SK-N-SH treated with all-trans-retinoic acid at 6 μM for 48 hours (cell line): ENCODE measurements around the gene NLGN4X.

ENCODE experiments used
- ATAC-seq: fragments of 200-7000 bp; cut with Tn5 transposase; 3 replicates; pipeline ENCODE4 v1.9.1; 2020; ENCODE audit warnings: mild to moderate bottlenecking, moderate library complexity
- ARNTL ChIP-seq: fragments of 450-650 bp; formaldehyde crosslinking; IDR thresholded peaks from 2 replicates; pipeline ENCODE4 v1.5.0; 2020; ENCODE audit warnings: low read depth, mild to moderate bottlenecking, moderate library complexity, borderline replicate concordance
- BACH2 ChIP-seq: fragments of 250-450 bp; sonication (Bioruptor Pico); IDR thresholded peaks from 2 replicates; pipeline ENCODE4 v1.9.0; 2021; ENCODE audit warnings: mild to moderate bottlenecking, borderline replicate concordance
- CSDC2 ChIP-seq: fragments of 250-450 bp; sonication (Bioruptor Pico); IDR thresholded peaks from 2 replicates; pipeline ENCODE4 v1.5.0; 2020; ENCODE audit warnings: mild to moderate bottlenecking, moderate library complexity
- ESRRG ChIP-seq: fragments of 250-450 bp; sonication (Bioruptor Pico); IDR thresholded peaks from 2 replicates; pipeline ENCODE4 v1.6.1; 2021; ENCODE audit warnings: mild to moderate bottlenecking
- GLIS3 ChIP-seq: fragments of 250-450 bp; sonication (Bioruptor Pico); IDR thresholded peaks from 2 replicates; pipeline ENCODE4 v1.5.0; 2020; ENCODE audit warnings: mild to moderate bottlenecking, moderate library complexity
- ISL1 ChIP-seq: fragments of 250-450 bp; sonication (Bioruptor Pico); IDR thresholded peaks from 2 replicates; pipeline ENCODE4 v2.1.2; 2022; ENCODE audit warnings: mild to moderate bottlenecking, moderate library complexity
- OSR1 ChIP-seq: fragments of 250-450 bp; sonication (Bioruptor Pico); IDR thresholded peaks from 2 replicates; pipeline ENCODE4 v1.8.0; 2022; ENCODE audit warnings: moderate library complexity, mild to moderate bottlenecking, inconsistent platforms
- PPARA ChIP-seq: fragments of 250-450 bp; sonication (Bioruptor Pico); IDR thresholded peaks from 2 replicates; pipeline ENCODE4 v1.5.0; 2020; ENCODE audit warnings: mild to moderate bottlenecking, borderline replicate concordance
- SNAI2 ChIP-seq: fragments of 250-450 bp; sonication (Bioruptor Pico); IDR thresholded peaks from 2 replicates; pipeline ENCODE4 v1.5.0; 2020; ENCODE audit warnings: mild to moderate bottlenecking, moderate library complexity
- TCF4 ChIP-seq: fragments of 250-450 bp; sonication (Bioruptor Pico); IDR thresholded peaks from 2 replicates; pipeline ENCODE4 v1.8.0; 2021; ENCODE audit warnings: mild to moderate bottlenecking, moderate library complexity, borderline replicate concordance
- TOX ChIP-seq: fragments of 250-450 bp; sonication (Bioruptor Pico); IDR thresholded peaks from 2 replicates; pipeline ENCODE4 v1.8.0; 2021; ENCODE audit warnings: mild to moderate bottlenecking, moderate library complexity, borderline replicate concordance
- ZC3H10 ChIP-seq: fragments of 250-450 bp; sonication (Bioruptor Pico); IDR thresholded peaks from 2 replicates; pipeline ENCODE4 v1.5.1; 2021; ENCODE audit warnings: mild to moderate bottlenecking, moderate library complexity
- ZFP3 ChIP-seq: fragments of 250-450 bp; sonication (Bioruptor Pico); IDR thresholded peaks from 2 replicates; pipeline ENCODE4 v1.5.0; 2020; ENCODE audit warnings: mild to moderate bottlenecking, moderate library complexity
- ZFP30 ChIP-seq: fragments of 450-650 bp; formaldehyde crosslinking; IDR thresholded peaks from 2 replicates; pipeline ENCODE4 v1.5.0; 2022; ENCODE audit warnings: mild to moderate bottlenecking, moderate library complexity
- ZNF565 ChIP-seq: fragments of 450-650 bp; formaldehyde crosslinking; conservative IDR thresholded peaks from 2 replicates; pipeline ENCODE4 v1.5.0; 2020; ENCODE audit warnings: low read depth, mild to moderate bottlenecking, moderate library complexity
- ZNF70 ChIP-seq: fragments of 450-650 bp; formaldehyde crosslinking; IDR thresholded peaks from 2 replicates; pipeline ENCODE4 v1.5.0; 2020; ENCODE audit warnings: mild to moderate bottlenecking, moderate library complexity
- ZNF8 ChIP-seq: fragments of 450-650 bp; formaldehyde crosslinking; IDR thresholded peaks from 2 replicates; pipeline ENCODE4 v1.5.0; 2020; ENCODE audit warnings: mild to moderate bottlenecking, moderate library complexity
- TF ChIP-seq, protein P1 (sequence below): fragments of 250-450 bp; sonication (Bioruptor Pico); IDR thresholded peaks from 2 replicates; pipeline ENCODE4 v1.8.0; 2020; ENCODE audit warnings: mild to moderate bottlenecking, moderate library complexity, borderline replicate concordance
- TF ChIP-seq, protein P2 (sequence below): fragments of 250-450 bp; sonication (Bioruptor Pico); IDR thresholded peaks from 2 replicates; pipeline ENCODE4 v1.5.1; 2020; ENCODE audit warnings: low read depth, mild to moderate bottlenecking, moderate library complexity
- TF ChIP-seq, protein P3 (sequence below): fragments of 250-450 bp; sonication (Bioruptor Pico); IDR thresholded peaks from 2 replicates; pipeline ENCODE4 v1.5.1; 2021; ENCODE audit warnings: mild to moderate bottlenecking, moderate library complexity
- TF ChIP-seq, protein P4 (sequence below): fragments of 250-450 bp; sonication (Bioruptor Pico); IDR thresholded peaks from 2 replicates; pipeline ENCODE4 v1.5.0; 2020; ENCODE audit warnings: mild to moderate bottlenecking, moderate library complexity
- TF ChIP-seq, protein P5 (sequence below): fragments of 250-450 bp; sonication (Bioruptor Pico); IDR thresholded peaks from 2 replicates; pipeline ENCODE4 v1.8.0; 2021; ENCODE audit warnings: low read depth, mild to moderate bottlenecking, moderate library complexity, borderline replicate concordance

The NLGN4X gene

GRCh38 chrX:6184900-6185515 lies 43.7 kb downstream of the NLGN4X start:
- no peak for TF ChIP-seq ISL1
- TF ChIP-seq GLIS3 (CRISPR knock-in tag) = no peak
- TF ChIP-seq, protein P1, sequence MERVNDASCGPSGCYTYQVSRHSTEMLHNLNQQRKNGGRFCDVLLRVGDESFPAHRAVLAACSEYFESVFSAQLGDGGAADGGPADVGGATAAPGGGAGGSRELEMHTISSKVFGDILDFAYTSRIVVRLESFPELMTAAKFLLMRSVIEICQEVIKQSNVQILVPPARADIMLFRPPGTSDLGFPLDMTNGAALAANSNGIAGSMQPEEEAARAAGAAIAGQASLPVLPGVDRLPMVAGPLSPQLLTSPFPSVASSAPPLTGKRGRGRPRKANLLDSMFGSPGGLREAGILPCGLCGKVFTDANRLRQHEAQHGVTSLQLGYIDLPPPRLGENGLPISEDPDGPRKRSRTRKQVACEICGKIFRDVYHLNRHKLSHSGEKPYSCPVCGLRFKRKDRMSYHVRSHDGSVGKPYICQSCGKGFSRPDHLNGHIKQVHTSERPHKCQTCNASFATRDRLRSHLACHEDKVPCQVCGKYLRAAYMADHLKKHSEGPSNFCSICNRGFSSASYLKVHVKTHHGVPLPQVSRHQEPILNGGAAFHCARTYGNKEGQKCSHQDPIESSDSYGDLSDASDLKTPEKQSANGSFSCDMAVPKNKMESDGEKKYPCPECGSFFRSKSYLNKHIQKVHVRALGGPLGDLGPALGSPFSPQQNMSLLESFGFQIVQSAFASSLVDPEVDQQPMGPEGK = no peak
- TF ChIP-seq SNAI2 (CRISPR knock-in tag) = no peak
- TF ChIP-seq ZC3H10 (CRISPR knock-in tag) = no peak
- no peak for TF ChIP-seq ARNTL (CRISPR knock-in tag)
- TF ChIP-seq BACH2 (CRISPR knock-in tag) = no peak
- TF ChIP-seq ZNF8 (CRISPR knock-in tag) = no peak
- no peak for ATAC-seq

GRCh38 chrX:6175914-6176313 lies 52.8 kb downstream of the NLGN4X start:
- TF ChIP-seq TOX (CRISPR knock-in tag) (no peak), ESRRG (CRISPR knock-in tag) (no peak), OSR1 (no peak), ZNF8 (CRISPR knock-in tag) (no peak), ARNTL (CRISPR knock-in tag) (no peak), PPARA (CRISPR knock-in tag) (no peak), ZFP3 (CRISPR knock-in tag) (no peak), ZNF70 (no peak), ZC3H10 (CRISPR knock-in tag) (no peak), CSDC2 (CRISPR knock-in tag) (no peak), BACH2 (CRISPR knock-in tag) (no peak), ISL1 (no peak), SNAI2 (CRISPR knock-in tag) (no peak), GLIS3 (CRISPR knock-in tag) (no peak), TCF4 (CRISPR knock-in tag) (no peak), ZNF565 (CRISPR knock-in tag) (no peak)
- TF ChIP-seq, protein P2, sequence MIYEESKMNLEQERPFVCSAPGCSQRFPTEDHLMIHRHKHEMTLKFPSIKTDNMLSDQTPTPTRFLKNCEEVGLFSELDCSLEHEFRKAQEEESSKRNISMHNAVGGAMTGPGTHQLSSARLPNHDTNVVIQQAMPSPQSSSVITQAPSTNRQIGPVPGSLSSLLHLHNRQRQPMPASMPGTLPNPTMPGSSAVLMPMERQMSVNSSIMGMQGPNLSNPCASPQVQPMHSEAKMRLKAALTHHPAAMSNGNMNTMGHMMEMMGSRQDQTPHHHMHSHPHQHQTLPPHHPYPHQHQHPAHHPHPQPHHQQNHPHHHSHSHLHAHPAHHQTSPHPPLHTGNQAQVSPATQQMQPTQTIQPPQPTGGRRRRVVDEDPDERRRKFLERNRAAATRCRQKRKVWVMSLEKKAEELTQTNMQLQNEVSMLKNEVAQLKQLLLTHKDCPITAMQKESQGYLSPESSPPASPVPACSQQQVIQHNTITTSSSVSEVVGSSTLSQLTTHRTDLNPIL (CRISPR knock-in tag) = no peak
- TF ChIP-seq, protein P3, sequence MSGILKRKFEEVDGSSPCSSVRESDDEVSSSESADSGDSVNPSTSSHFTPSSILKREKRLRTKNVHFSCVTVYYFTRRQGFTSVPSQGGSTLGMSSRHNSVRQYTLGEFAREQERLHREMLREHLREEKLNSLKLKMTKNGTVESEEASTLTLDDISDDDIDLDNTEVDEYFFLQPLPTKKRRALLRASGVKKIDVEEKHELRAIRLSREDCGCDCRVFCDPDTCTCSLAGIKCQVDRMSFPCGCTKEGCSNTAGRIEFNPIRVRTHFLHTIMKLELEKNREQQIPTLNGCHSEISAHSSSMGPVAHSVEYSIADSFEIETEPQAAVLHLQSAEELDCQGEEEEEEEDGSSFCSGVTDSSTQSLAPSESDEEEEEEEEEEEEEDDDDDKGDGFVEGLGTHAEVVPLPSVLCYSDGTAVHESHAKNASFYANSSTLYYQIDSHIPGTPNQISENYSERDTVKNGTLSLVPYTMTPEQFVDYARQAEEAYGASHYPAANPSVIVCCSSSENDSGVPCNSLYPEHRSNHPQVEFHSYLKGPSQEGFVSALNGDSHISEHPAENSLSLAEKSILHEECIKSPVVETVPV (CRISPR knock-in tag) = no peak
- TF ChIP-seq, protein P4, sequence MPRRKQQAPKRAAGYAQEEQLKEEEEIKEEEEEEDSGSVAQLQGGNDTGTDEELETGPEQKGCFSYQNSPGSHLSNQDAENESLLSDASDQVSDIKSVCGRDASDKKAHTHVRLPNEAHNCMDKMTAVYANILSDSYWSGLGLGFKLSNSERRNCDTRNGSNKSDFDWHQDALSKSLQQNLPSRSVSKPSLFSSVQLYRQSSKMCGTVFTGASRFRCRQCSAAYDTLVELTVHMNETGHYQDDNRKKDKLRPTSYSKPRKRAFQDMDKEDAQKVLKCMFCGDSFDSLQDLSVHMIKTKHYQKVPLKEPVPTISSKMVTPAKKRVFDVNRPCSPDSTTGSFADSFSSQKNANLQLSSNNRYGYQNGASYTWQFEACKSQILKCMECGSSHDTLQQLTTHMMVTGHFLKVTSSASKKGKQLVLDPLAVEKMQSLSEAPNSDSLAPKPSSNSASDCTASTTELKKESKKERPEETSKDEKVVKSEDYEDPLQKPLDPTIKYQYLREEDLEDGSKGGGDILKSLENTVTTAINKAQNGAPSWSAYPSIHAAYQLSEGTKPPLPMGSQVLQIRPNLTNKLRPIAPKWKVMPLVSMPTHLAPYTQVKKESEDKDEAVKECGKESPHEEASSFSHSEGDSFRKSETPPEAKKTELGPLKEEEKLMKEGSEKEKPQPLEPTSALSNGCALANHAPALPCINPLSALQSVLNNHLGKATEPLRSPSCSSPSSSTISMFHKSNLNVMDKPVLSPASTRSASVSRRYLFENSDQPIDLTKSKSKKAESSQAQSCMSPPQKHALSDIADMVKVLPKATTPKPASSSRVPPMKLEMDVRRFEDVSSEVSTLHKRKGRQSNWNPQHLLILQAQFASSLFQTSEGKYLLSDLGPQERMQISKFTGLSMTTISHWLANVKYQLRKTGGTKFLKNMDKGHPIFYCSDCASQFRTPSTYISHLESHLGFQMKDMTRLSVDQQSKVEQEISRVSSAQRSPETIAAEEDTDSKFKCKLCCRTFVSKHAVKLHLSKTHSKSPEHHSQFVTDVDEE (CRISPR knock-in tag) = no peak
- TF ChIP-seq, protein P1 = no peak

DNA sequence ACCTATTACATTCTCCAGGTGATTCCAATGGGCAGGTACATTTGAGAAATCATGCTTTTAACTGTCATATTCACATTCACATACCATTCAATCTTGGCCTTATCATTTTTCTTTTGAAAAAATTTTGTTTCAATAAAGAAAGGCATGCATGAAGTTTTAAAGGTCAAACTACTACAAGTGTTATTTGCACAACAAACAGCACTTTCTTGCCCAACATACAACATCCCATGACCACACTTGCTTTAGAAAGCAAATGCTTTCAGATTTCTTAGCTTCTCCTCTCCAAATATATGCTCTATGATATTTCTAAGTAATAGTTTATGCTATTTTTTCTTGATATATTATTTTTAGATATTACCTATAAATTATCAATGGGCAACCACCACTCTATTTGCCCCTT lies 58.2 kb downstream of the NLGN4X start:
- no peak for ATAC-seq
- no peak for TF ChIP-seq ZC3H10 (CRISPR knock-in tag)
- no peak for TF ChIP-seq BACH2 (CRISPR knock-in tag)
- TF ChIP-seq, protein P3 (CRISPR knock-in tag) = no peak
- no peak for TF ChIP-seq ISL1
- TF ChIP-seq ESRRG (CRISPR knock-in tag) = no peak
- no peak for TF ChIP-seq ZNF565 (CRISPR knock-in tag)
- no peak for TF ChIP-seq ZFP30
- no peak for TF ChIP-seq ZFP3 (CRISPR knock-in tag)
- TF ChIP-seq TCF4 (CRISPR knock-in tag) = no peak
- no peak for TF ChIP-seq SNAI2 (CRISPR knock-in tag)
- TF ChIP-seq, protein P5, sequence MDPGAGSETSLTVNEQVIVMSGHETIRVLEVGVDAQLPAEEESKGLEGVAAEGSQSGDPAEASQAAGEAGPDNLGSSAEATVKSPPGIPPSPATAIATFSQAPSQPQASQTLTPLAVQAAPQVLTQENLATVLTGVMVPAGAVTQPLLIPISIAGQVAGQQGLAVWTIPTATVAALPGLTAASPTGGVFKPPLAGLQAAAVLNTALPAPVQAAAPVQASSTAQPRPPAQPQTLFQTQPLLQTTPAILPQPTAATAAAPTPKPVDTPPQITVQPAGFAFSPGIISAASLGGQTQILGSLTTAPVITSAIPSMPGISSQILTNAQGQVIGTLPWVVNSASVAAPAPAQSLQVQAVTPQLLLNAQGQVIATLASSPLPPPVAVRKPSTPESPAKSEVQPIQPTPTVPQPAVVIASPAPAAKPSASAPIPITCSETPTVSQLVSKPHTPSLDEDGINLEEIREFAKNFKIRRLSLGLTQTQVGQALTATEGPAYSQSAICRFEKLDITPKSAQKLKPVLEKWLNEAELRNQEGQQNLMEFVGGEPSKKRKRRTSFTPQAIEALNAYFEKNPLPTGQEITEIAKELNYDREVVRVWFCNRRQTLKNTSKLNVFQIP = no peak

More at GRCh38 chrX:6175914-6176313, 52.8 kb downstream of the NLGN4X start:
- no peak for ATAC-seq
